SW480 (cell line): ENCODE measurements around the gene LAIR2.

Source experiments
- DNase-seq: peaks from one replicate; pipeline ENCODE4 v3.0.0-alpha.2; 2016; ENCODE audit warnings: low spot score

LAIR2 gene

GRCh38 chr19:54502518-54503048, at the start of gene LAIR2:
Gene LAIR2, plus strand, starts transcription at chr19:54502831. Its CDS starts 88 bp downstream, at chr19:54502919.
- no peak for DNase-seq

- no peak for DNase-seq
Observed at GRCh38 chr19:54453921-54454780, 48.5 kb upstream of the LAIR2 start.

- no peak for DNase-seq
Observed at GRCh38 chr19:54454781-54455675, 47.6 kb upstream of the LAIR2 start.

- DNase-seq: no peak
Observed at GRCh38 chr19:54455786-54456422, 46.7 kb upstream of the LAIR2 start.

- DNase-seq: no peak
Observed at GRCh38 chr19:54456423-54457373, 45.9 kb upstream of the LAIR2 start.

GRCh38 chr19:54457773-54458647, 44.6 kb upstream of the LAIR2 start:
- DNase-seq: no peak

- no peak for DNase-seq
Observed at GRCh38 chr19:54458648-54459281, 43.9 kb upstream of the LAIR2 start.

- no peak for DNase-seq
Observed at GRCh38 chr19:54459282-54460229, 43.1 kb upstream of the LAIR2 start.

GRCh38 chr19:54460230-54461005, 42.2 kb upstream of the LAIR2 start:
- no peak for DNase-seq

- no peak for DNase-seq
Observed at GRCh38 chr19:54461210-54461609, 41.4 kb upstream of the LAIR2 start.

- DNase-seq: no peak
Observed at GRCh38 chr19:54461613-54462012, 41.0 kb upstream of the LAIR2 start.

GRCh38 chr19:54462047-54462654, 40.5 kb upstream of the LAIR2 start:
- peak; percentile 36 for DNase-seq

- DNase-seq: peak; percentile 85
Observed at GRCh38 chr19:54462655-54463530, 39.7 kb upstream of the LAIR2 start.

GRCh38 chr19:54463531-54464043, 39.0 kb upstream of the LAIR2 start, which contains the start of gene LENG9:
Gene LENG9, minus strand, starts transcription at chr19:54463778. Its CDS starts 252 bp downstream, at chr19:54463526.
- DNase-seq: no peak

- peak; percentile 100 for DNase-seq
Observed at GRCh38 chr19:54464044-54464629, 38.5 kb upstream of the LAIR2 start.
